HEK293T (cell line): Measurements from ENCODE around the gene TMTC2.

Experiments used
- ARNT ChIP-seq: fragments of 450-650 bp; IDR thresholded peaks from 2 replicates; pipeline ENCODE4 v1.6.1; 2017; ENCODE audit warnings: mild to moderate bottlenecking
- BHLHE40 ChIP-seq: fragments of 450-650 bp; IDR thresholded peaks from 2 replicates; pipeline ENCODE4 v1.6.1; 2016; ENCODE audit warnings: mild to moderate bottlenecking, moderate library complexity, borderline replicate concordance
- SUZ12 ChIP-seq: fragments of 450-650 bp; IDR thresholded peaks from 2 replicates; pipeline ENCODE4 v1.6.1; 2016; ENCODE audit warnings: mild to moderate bottlenecking

DNA sequence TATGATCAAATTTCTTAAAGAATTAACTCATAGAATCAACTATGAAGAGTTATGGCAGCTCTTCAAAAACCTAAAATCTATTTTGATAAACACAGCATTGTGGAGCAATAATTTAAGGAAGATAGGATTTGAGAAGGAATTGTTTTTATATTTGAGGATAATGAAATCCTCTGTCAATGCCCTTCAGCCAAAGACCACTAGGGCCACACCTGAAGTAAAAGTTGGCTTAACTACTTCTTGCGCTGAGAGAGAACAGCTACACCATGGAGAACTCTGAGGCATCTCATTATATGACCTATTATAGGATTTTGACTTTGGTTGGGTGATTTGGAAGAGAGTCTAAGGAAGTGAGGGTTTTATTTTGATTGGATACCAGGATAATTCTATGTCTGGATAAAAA, 237.2 kb downstream of the TMTC2 start:
- TF ChIP-seq ARNT (no peak), BHLHE40 (no peak), SUZ12 (no peak)
